K562 (cell line): ENCODE results near the gene CNOT6. TPM values are rescaled to one million over a fixed set of nuclear protein-coding genes. Genes with fewer than 3 reads are reported as not detected.

Experiments
- ATAC-seq: fragments of 200-7000 bp; cut with Tn5 transposase; 3 replicates; pipeline ENCODE4 v1.9.1; 2020; ENCODE audit warnings: moderate library complexity
- BruUV-seq: library from RNA; stranded (reverse); fragments of 400-500 nt; replicated peaks from 2 replicates; lab custom pipeline; 2021; lab: Mats Ljungman, UMichigan
- CTCF ChIA-PET: fragments of 300-600 bp; formaldehyde crosslinking; extraction: SDS; loops from one replicate; lab custom pipeline; 2021; ENCODE audit warnings: low intra/inter-chr PET ratio; lab: Yijun Ruan, JAX
- POLR2A ChIA-PET: fragments of 300-600, 350-650 bp; sonication (Branson Sonifier 250); formaldehyde crosslinking; extraction: SDS; loops from one replicate; lab custom pipeline; 2021; ENCODE audit warnings: antibody characterized with exemption, inconsistent platforms; lab: Yijun Ruan, JAX
- DNase-seq, 4 experiments: peaks; one replicate each; pipeline versions ENCODE4 v3.0.0 to v3.0.0-alpha.2; 2011 to 2018; ENCODE audit warnings: low spot score in 3 of 4, mixed read lengths in 3 of 4; ENCODE audit errors: extremely low read depth in 1 of 4
- FAIRE-seq: peaks from 2 replicates; lab custom pipeline; 2011; peaks lifted over from hg19 to GRCh38; lab: Jason Lieb, UNC
- H2AFZ ChIP-seq: 2 replicates; pipeline ENCODE4 v1.6.0; 2011; ENCODE audit warnings: low read depth, low read length, control low read depth, inconsistent platforms
- H3K27ac ChIP-seq: fragments of 200-600 bp; 3 replicates; pipeline ENCODE4 v1.8.0; 2011; ENCODE audit warnings: low read depth, mild to moderate bottlenecking, control low read depth, inconsistent platforms, low read length, moderate library complexity, mixed read lengths; ENCODE audit errors: extremely low read depth
- H3K27me3 ChIP-seq, 2 experiments: fragments of 300-600 bp in 1 of 2; 2 replicates in 1 of 2; 3 replicates in 1 of 2; pipeline versions ENCODE4 v1.6.0 to v1.8.0; 2011; ENCODE audit warnings: inconsistent platforms in 2 of 2, low read length in 2 of 2, mild to moderate bottlenecking in 1 of 2, mixed read lengths in 1 of 2, moderate library complexity in 1 of 2; ENCODE audit not compliant: control insufficient read depth in 2 of 2, insufficient read depth in 2 of 2
- H3K36me3 ChIP-seq: fragments of 300-600 bp; 3 replicates; pipeline ENCODE4 v1.8.0; 2011; ENCODE audit warnings: mild to moderate bottlenecking, low read length, inconsistent platforms; ENCODE audit not compliant: control insufficient read depth, insufficient read depth
- H3K4me1 ChIP-seq, 2 experiments: fragments of 200-600 bp in 1 of 2; replicated peaks in 1 of 2; 2 replicates in 1 of 2; 3 replicates in 1 of 2; pipeline versions ENCODE4 v1.5.1 to v1.8.0; 2011; ENCODE audit warnings: inconsistent platforms in 2 of 2, low read length in 2 of 2, mild to moderate bottlenecking in 1 of 2, mixed read lengths in 1 of 2, moderate library complexity in 1 of 2; ENCODE audit not compliant: control insufficient read depth in 2 of 2, insufficient read depth in 2 of 2
- H3K4me2 ChIP-seq: 2 replicates; pipeline ENCODE4 v1.6.1; 2011; ENCODE audit warnings: low read length, control low read depth, inconsistent platforms, mixed read lengths; ENCODE audit not compliant: insufficient read depth
- H3K4me3 ChIP-seq: fragments of 200-600 bp; sonication (generic), shearing (Covaris generic); 2 replicates; pipeline ENCODE4 v1.5.1; 2016; ENCODE audit warnings: control low read depth, inconsistent platforms
- H3K79me2 ChIP-seq: fragments of 200-600 bp; 3 replicates; pipeline ENCODE4 v1.8.0; 2011; ENCODE audit warnings: low read length, inconsistent platforms; ENCODE audit not compliant: control insufficient read depth, insufficient read depth
- H3K9ac ChIP-seq, 2 experiments: 2 replicates each; pipeline versions ENCODE4 v1.6.0 to v1.6.1; 2011; ENCODE audit warnings: low read depth in 2 of 2, low read length in 2 of 2, control low read depth in 1 of 2, inconsistent platforms in 1 of 2, mild to moderate bottlenecking in 1 of 2, mixed read lengths in 1 of 2; ENCODE audit not compliant: insufficient read depth in 1 of 2
- H3K9me1 ChIP-seq: one replicate; pipeline ENCODE4 v1.6.0; 2011; ENCODE audit warnings: inconsistent platforms, mild to moderate bottlenecking, low read length, moderate library complexity; ENCODE audit not compliant: control insufficient read depth, insufficient read depth
- H3K9me3 ChIP-seq: replicated peaks from 2 replicates; pipeline ENCODE4 v1.5.1; 2011; ENCODE audit warnings: low read depth, low read length, inconsistent platforms; ENCODE audit not compliant: control insufficient read depth, insufficient read depth
- H4K20me1 ChIP-seq: replicated peaks from 2 replicates; pipeline ENCODE4 v1.6.1; 2011; ENCODE audit warnings: low read length, inconsistent platforms, mixed read lengths; ENCODE audit not compliant: control insufficient read depth, insufficient read depth
- DMBX1 ChIP-seq: fragments of 250-450 bp; sonication (Bioruptor Pico); IDR thresholded peaks from 2 replicates; pipeline ENCODE4 v1.8.0; 2022; ENCODE audit warnings: inconsistent platforms, mild to moderate bottlenecking, moderate library complexity, borderline replicate concordance
- FOXO4 ChIP-seq: fragments of 450-650 bp; formaldehyde crosslinking; IDR thresholded peaks from 2 replicates; pipeline ENCODE4 v1.4.0; 2020; ENCODE audit warnings: mild to moderate bottlenecking, moderate library complexity
- GATAD2A ChIP-seq: fragments of 450-650 bp; IDR thresholded peaks from 2 replicates; pipeline ENCODE4 v1.6.1; 2017
- XRCC3 ChIP-seq: fragments of 450-650 bp; IDR thresholded peaks from 2 replicates; pipeline ENCODE4 v1.6.1; 2017; ENCODE audit warnings: mild to moderate bottlenecking, moderate library complexity
- ZFPM2 ChIP-seq: fragments of 250-450 bp; sonication (Bioruptor Pico); IDR thresholded peaks from 2 replicates; pipeline ENCODE4 v1.5.1; 2022; ENCODE audit warnings: mild to moderate bottlenecking
- ZNF77 ChIP-seq: fragments of 250-450 bp; sonication (Bioruptor Pico); IDR thresholded peaks from 2 replicates; pipeline ENCODE4 v1.5.0; 2020
- WGBS: fragments of 100-300 bp; shearing (Covaris generic); methylation state at CpG from one replicate; pipeline ENCODE4 v1.1.6; 2016; ENCODE audit warnings: low coverage, mixed read lengths; ENCODE audit not compliant: insufficient coverage; ENCODE audit errors: missing lambda C conversion rate; 5-methylcytosine and 5-hydroxymethylcytosine counted together
- in situ Hi-C: fragments of 300-500 bp; cut with MboI; formaldehyde crosslinking; loops from 4 replicates; pipeline ENCODE4 v1.15.0; 2018; ENCODE audit warnings: inconsistent platforms, mixed read lengths
- intact Hi-C: fragments of 100-400 bp; cut with micrococcal nuclease; formaldehyde crosslinking; loops from 2 replicates; pipeline ENCODE4 v1.14.2; 2022
- polyA plus RNA-seq, 8 experiments: library from polyadenylated mRNA; depleted of rRNA in 4 of 8; stranded (reverse) in 5 of 8; unstranded in 3 of 8; fragments of >200 nt; fragmentation: Nextera tagmentation in 2 of 8; fragmentation: Illumina TruSeq in 1 of 8; extraction: Ambion mirVana in 2 of 8; extraction: Trizol in 1 of 8; gene quantifications; 2 replicates each; pipeline versions ENCODE4 v1.2.1 to v1.2.3, GENCODE V29; 2011 to 2014; ENCODE audit warnings: inconsistent platforms in 1 of 8, missing spikeins in 1 of 8
- total RNA-seq, 7 experiments: library from RNA; depleted of rRNA in 6 of 7; stranded (reverse); fragments of >200 nt in 6 of 7; fragmentation: Illumina TruSeq in 2 of 7; extraction: Trizol in 2 of 7; gene quantifications; 2 replicates each; pipeline versions ENCODE4 v1.2.1 to v1.2.3, GENCODE V29; 2011 to 2021; ENCODE audit warnings: low replicate concordance in 1 of 7

CNOT6 gene
- total and polyA plus RNA-seq, 9 of the 15 experiments (the other 6 are each of a cell fraction or from before 2014, with no cell fraction given), result 4.9 to 32.4 (median 14.0) TPM

GRCh38 chr5:180484813-180485212, 9.4 kb upstream of the CNOT6 start:
- FAIRE-seq, result no peak

More at GRCh38 chr5:180484813-180485212, 9.4 kb upstream of the CNOT6 start:
- no peak overlapping the region for H3K27ac ChIP-seq
- no TSS peak for BruUV-seq
- in situ Hi-C loops, result no loop called here
- H3K36me3 ChIP-seq, result no peaks in the 10 kb centered on the region
- no peak overlapping the region for H3K9ac ChIP-seq
- no peak overlapping the region for H3K4me3 ChIP-seq
- TF ChIP-seq GATAD2A (no peak), FOXO4 (CRISPR knock-in tag) (no peak), ZFPM2 (CRISPR knock-in tag) (no peak), DMBX1 (CRISPR knock-in tag) (no peak), ZNF77 (no peak), XRCC3 (no peak)
- CTCF ChIA-PET, result interaction anchor here (0.7 kb wide), 1 partner anchor 491 kb away, joined by 3 read pairs; no protein-coding TSS in a partner anchor
- H2AFZ ChIP-seq, result no peak overlapping the region
- no peaks in the 10 kb centered on the region; a peak in 1 of 5 replicates for H3K4me1 ChIP-seq
- H3K4me2 ChIP-seq, result no peak overlapping the region
- WGBS, result 39% methylated on average over 7 of the region's 7 CpGs
- no peaks in the 10 kb centered on the region for H3K9me1 ChIP-seq
- no peak for DNase-seq
- POLR2A ChIA-PET, result interaction anchor here (0.7 kb wide), 1 partner anchor 581 kb away, joined by 4 read pairs; no protein-coding TSS in a partner anchor
- H3K27me3 ChIP-seq, result peaks cover 8 to 38% of the 10 kb centered on the region in 2 experiments; a peak in 4 of 5 replicates
- no peaks in the 10 kb centered on the region for H4K20me1 ChIP-seq
- no peaks in the 10 kb centered on the region for H3K9me3 ChIP-seq
- intact Hi-C loops, result no loop called here
- no peaks in the 10 kb centered on the region for H3K79me2 ChIP-seq
- no peak for ATAC-seq
